K562 (cell line): Measurements from ENCODE around the gene ODR4. TPM values are rescaled to one million over a fixed set of nuclear protein-coding genes. Genes with fewer than 3 reads are reported as not detected.
A peak's percentile ranks its signal among the peaks of the same experiment; 100 is the strongest.

Source experiments
- FOXA1 ChIP-seq: fragments of 450-650 bp; IDR thresholded peaks from 2 replicates; pipeline ENCODE4 v1.6.1; 2016; ENCODE audit warnings: mild to moderate bottlenecking, borderline replicate concordance
- MCM3 ChIP-seq: fragments of 450-650 bp; IDR thresholded peaks from 2 replicates; pipeline ENCODE4 v1.6.1; 2016
- MXI1 ChIP-seq: IDR thresholded peaks from 2 replicates; pipeline ENCODE4 v1.6.1; 2011; ENCODE audit warnings: low read depth, mild to moderate bottlenecking, improper control_type of control experiment, low read length
- ZFP36 ChIP-seq: fragments of 150-350 bp; IDR thresholded peaks from 2 replicates; pipeline ENCODE4 v1.6.1; 2018; ENCODE audit warnings: low read length, low read depth; ENCODE audit not compliant: partially characterized antibody
- ZNF408 ChIP-seq: fragments of 250-450 bp; sonication (Bioruptor Pico); IDR thresholded peaks from 2 replicates; pipeline ENCODE4 v1.4.0; 2020; ENCODE audit warnings: low read depth, mild to moderate bottlenecking, moderate library complexity
- ZNF707 ChIP-seq: fragments of 250-450 bp; sonication (Bioruptor Pico); conservative IDR thresholded peaks from 2 replicates; pipeline ENCODE4 v1.8.0; 2022; ENCODE audit warnings: inconsistent platforms, mild to moderate bottlenecking, moderate library complexity
- polyA plus RNA-seq, 8 experiments: library from polyadenylated mRNA; depleted of rRNA in 4 of 8; stranded (reverse) in 5 of 8; unstranded in 3 of 8; fragments of >200 nt; fragmentation: Nextera tagmentation in 2 of 8; fragmentation: Illumina TruSeq in 1 of 8; extraction: Ambion mirVana in 2 of 8; extraction: Trizol in 1 of 8; gene quantifications; 2 replicates each; pipeline versions ENCODE4 v1.2.1 to v1.2.3, GENCODE V29; 2011 to 2014; ENCODE audit warnings: inconsistent platforms in 1 of 8, missing spikeins in 1 of 8
- total RNA-seq, 7 experiments: library from RNA; depleted of rRNA in 6 of 7; stranded (reverse); fragments of >200 nt in 6 of 7; fragmentation: Illumina TruSeq in 2 of 7; extraction: Trizol in 2 of 7; gene quantifications; 2 replicates each; pipeline versions ENCODE4 v1.2.1 to v1.2.3, GENCODE V29; 2011 to 2021; ENCODE audit warnings: low replicate concordance in 1 of 7
- TF ChIP-seq, protein P1 (sequence below): fragments of 250-450 bp; sonication (Bioruptor Pico); IDR thresholded peaks from 2 replicates; pipeline ENCODE4 v1.8.0; 2022; ENCODE audit warnings: inconsistent platforms, mild to moderate bottlenecking, moderate library complexity, borderline replicate concordance
- TF ChIP-seq, protein P2 (sequence below): fragments of 450-650 bp; IDR thresholded peaks from 2 replicates; pipeline ENCODE4 v1.6.1; 2017; ENCODE audit warnings: antibody characterized with exemption, mild to moderate bottlenecking

ODR4 gene
- total and polyA plus RNA-seq, 9 of the 15 experiments (the other 6 are each of a cell fraction or from before 2014, with no cell fraction given): 23.1 to 63.9 (median 44.1) TPM

DNA sequence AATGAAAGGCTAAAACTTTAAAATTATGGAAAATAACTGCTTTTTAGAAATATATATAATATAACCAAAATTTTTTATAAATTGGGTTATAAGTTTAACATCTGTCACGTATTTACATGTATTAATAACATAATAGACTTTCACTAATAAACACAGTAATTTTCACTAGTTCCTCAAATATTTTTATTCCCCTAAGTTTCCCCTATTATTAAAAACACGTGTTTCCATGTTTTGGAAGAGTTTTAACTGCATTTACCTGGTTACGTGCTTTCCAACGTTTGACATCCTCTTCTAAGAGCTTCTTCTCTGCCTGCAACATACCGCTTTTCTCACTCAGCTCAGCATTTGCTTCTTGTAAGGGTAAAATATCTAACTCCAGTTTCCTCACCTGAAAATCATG lies 34.9 kb upstream of the ODR4 start (continued):
- TF ChIP-seq ZNF408: peak; percentile 65; the same call in 1 of the 2 replicates
- TF ChIP-seq MCM3: no peak
- TF ChIP-seq ZFP36: no peak
- TF ChIP-seq, protein P1, sequence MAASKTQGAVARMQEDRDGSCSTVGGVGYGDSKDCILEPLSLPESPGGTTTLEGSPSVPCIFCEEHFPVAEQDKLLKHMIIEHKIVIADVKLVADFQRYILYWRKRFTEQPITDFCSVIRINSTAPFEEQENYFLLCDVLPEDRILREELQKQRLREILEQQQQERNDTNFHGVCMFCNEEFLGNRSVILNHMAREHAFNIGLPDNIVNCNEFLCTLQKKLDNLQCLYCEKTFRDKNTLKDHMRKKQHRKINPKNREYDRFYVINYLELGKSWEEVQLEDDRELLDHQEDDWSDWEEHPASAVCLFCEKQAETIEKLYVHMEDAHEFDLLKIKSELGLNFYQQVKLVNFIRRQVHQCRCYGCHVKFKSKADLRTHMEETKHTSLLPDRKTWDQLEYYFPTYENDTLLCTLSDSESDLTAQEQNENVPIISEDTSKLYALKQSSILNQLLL (CRISPR knock-in tag): peak; percentile 84
- TF ChIP-seq FOXA1: no peak
- TF ChIP-seq, protein P2, sequence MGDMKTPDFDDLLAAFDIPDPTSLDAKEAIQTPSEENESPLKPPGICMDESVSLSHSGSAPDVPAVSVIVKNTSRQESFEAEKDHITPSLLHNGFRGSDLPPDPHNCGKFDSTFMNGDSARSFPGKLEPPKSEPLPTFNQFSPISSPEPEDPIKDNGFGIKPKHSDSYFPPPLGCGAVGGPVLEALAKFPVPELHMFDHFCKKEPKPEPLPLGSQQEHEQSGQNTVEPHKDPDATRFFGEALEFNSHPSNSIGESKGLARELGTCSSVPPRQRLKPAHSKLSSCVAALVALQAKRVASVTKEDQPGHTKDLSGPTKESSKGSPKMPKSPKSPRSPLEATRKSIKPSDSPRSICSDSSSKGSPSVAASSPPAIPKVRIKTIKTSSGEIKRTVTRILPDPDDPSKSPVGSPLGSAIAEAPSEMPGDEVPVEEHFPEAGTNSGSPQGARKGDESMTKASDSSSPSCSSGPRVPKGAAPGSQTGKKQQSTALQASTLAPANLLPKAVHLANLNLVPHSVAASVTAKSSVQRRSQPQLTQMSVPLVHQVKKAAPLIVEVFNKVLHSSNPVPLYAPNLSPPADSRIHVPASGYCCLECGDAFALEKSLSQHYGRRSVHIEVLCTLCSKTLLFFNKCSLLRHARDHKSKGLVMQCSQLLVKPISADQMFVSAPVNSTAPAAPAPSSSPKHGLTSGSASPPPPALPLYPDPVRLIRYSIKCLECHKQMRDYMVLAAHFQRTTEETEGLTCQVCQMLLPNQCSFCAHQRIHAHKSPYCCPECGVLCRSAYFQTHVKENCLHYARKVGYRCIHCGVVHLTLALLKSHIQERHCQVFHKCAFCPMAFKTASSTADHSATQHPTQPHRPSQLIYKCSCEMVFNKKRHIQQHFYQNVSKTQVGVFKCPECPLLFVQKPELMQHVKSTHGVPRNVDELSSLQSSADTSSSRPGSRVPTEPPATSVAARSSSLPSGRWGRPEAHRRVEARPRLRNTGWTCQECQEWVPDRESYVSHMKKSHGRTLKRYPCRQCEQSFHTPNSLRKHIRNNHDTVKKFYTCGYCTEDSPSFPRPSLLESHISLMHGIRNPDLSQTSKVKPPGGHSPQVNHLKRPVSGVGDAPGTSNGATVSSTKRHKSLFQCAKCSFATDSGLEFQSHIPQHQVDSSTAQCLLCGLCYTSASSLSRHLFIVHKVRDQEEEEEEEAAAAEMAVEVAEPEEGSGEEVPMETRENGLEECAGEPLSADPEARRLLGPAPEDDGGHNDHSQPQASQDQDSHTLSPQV: no peak
- TF ChIP-seq ZNF707: 0 out of 2 replicates have a peak, but pooled peaks have one; percentile 40
- TF ChIP-seq MXI1: no peak
